Smooth muscle cell (in vitro differentiated cells): ENCODE data around the gene MORC2. TPM values are rescaled to one million over a fixed set of nuclear protein-coding genes. Genes with fewer than 3 reads are reported as not detected.

Experiments used
- DNase-seq: peaks from one replicate; lab custom pipeline; 2025; ENCODE audit not compliant: unreplicated experiment; lab: John Stamatoyannopoulos, UW
- H2AFZ ChIP-seq: fragments of 200-600 bp; sonication (generic); 2 replicates; pipeline ENCODE4 v1.6.0; 2016; ENCODE audit warnings: antibody characterized with exemption, low read depth, mild to moderate bottlenecking
- H3F3A ChIP-seq: fragments of 200-600 bp; sonication (generic); 2 replicates; pipeline ENCODE4 v1.6.0; 2017; ENCODE audit warnings: antibody characterized with exemption, low read depth
- H3K27ac ChIP-seq: fragments of 200-600 bp; sonication (generic); 2 replicates; pipeline ENCODE4 v1.5.1; 2016; ENCODE audit warnings: low read depth, mild to moderate bottlenecking
- H3K27me3 ChIP-seq: fragments of 200-600 bp; sonication (generic); 2 replicates; pipeline ENCODE4 v1.6.1; 2016; ENCODE audit warnings: low read depth, mild to moderate bottlenecking
- H3K36me3 ChIP-seq: fragments of 200-600 bp; sonication (generic); 2 replicates; pipeline ENCODE4 v1.5.1; 2016; ENCODE audit warnings: low read depth
- H3K4me1 ChIP-seq: fragments of 200-600 bp; sonication (generic); 2 replicates; pipeline ENCODE4 v1.5.1; 2016; ENCODE audit warnings: low read depth
- H3K4me2 ChIP-seq: fragments of 200-600 bp; sonication (generic); 2 replicates; pipeline ENCODE4 v1.6.0; 2016; ENCODE audit warnings: mild to moderate bottlenecking
- H3K4me3 ChIP-seq: fragments of 200-600 bp; sonication (generic); 2 replicates; pipeline ENCODE4 v1.5.1; 2016; ENCODE audit warnings: mild to moderate bottlenecking
- H3K79me2 ChIP-seq: fragments of 200-600 bp; sonication (generic); 2 replicates; pipeline ENCODE4 v1.6.0; 2016; ENCODE audit warnings: low read depth, mild to moderate bottlenecking
- H3K9ac ChIP-seq: fragments of 200-600 bp; sonication (generic); 2 replicates; pipeline ENCODE4 v1.6.0; 2016; ENCODE audit warnings: low read depth
- H3K9me3 ChIP-seq: fragments of 200-600 bp; sonication (generic); replicated peaks from 2 replicates; pipeline ENCODE4 v1.5.1; 2016; ENCODE audit warnings: low read depth
- H4K20me1 ChIP-seq: fragments of 200-600 bp; sonication (generic); 2 replicates; pipeline ENCODE4 v1.6.0; 2016; ENCODE audit warnings: low read depth
- WGBS: methylation state at CpG from one replicate; pipeline ENCODE4 v1.1.7; 2016; ENCODE audit warnings: low lambda C conversion rate; 5-methylcytosine and 5-hydroxymethylcytosine counted together
- polyA plus RNA-seq: library from polyadenylated mRNA; unstranded; fragments of >200 nt; fragmentation: Nextera tagmentation; extraction: Ambion mirVana; gene quantifications from 2 replicates; pipeline ENCODE4 v1.2.1, GENCODE V29; 2016
- total RNA-seq: library from RNA; depleted of rRNA; stranded (reverse); fragments of >200 nt; gene quantifications from 2 replicates; pipeline ENCODE4 v1.2.3, GENCODE V29; 2014
- TF ChIP-seq, protein P1 (sequence below): fragments of 200-600 bp; sonication (generic); IDR thresholded peaks from 2 replicates; pipeline ENCODE4 v1.5.1; 2017; ENCODE audit warnings: borderline replicate concordance, mild to moderate bottlenecking, antibody characterized with exemption; ENCODE audit not compliant: insufficient read depth, poor library complexity, severe bottlenecking

Gene MORC2
- total and polyA plus RNA-seq, 2 experiments from 2014 or later: 22.0 to 42.9 TPM

DNA sequence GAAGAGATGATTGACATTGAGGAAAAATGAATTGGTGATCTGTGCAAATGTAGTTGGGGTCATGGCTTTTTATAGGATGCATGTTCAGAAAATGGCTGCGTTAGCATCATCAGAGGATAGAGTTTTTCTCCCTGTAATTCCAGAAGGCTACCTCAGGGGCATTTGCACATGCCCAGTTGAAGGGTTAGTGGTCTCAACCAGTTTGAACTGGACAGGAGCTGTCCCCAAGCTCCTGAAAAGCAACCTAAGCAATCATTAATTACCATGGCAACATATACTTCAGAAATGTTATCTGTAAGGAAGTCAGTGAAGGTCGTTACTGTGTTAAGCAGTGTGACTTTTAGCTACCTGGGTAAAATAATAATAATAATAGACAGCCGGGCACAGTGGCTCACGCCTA is 29.8 kb upstream of the MORC2 start:
- H3K4me3 ChIP-seq: no peak overlapping the region
- no peaks in the 10 kb centered on the region for H3K79me2 ChIP-seq
- 84% methylated on average over 4 of the region's 4 CpGs for WGBS
- H3F3A ChIP-seq: no peaks in the 10 kb centered on the region
- H3K9ac ChIP-seq: no peak overlapping the region
- H3K4me2 ChIP-seq: no peak overlapping the region
- DNase-seq: no peak
- no peaks in the 10 kb centered on the region for H3K27me3 ChIP-seq
- no peak overlapping the region for H3K27ac ChIP-seq
- H3K9me3 ChIP-seq: no peaks in the 10 kb centered on the region
- no peak overlapping the region for H2AFZ ChIP-seq
- H3K36me3 ChIP-seq: no peaks in the 10 kb centered on the region
- TF ChIP-seq, protein P1, sequence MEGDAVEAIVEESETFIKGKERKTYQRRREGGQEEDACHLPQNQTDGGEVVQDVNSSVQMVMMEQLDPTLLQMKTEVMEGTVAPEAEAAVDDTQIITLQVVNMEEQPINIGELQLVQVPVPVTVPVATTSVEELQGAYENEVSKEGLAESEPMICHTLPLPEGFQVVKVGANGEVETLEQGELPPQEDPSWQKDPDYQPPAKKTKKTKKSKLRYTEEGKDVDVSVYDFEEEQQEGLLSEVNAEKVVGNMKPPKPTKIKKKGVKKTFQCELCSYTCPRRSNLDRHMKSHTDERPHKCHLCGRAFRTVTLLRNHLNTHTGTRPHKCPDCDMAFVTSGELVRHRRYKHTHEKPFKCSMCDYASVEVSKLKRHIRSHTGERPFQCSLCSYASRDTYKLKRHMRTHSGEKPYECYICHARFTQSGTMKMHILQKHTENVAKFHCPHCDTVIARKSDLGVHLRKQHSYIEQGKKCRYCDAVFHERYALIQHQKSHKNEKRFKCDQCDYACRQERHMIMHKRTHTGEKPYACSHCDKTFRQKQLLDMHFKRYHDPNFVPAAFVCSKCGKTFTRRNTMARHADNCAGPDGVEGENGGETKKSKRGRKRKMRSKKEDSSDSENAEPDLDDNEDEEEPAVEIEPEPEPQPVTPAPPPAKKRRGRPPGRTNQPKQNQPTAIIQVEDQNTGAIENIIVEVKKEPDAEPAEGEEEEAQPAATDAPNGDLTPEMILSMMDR: no peak
- H4K20me1 ChIP-seq: no peaks in the 10 kb centered on the region
- no peaks in the 10 kb centered on the region for H3K4me1 ChIP-seq

DNA sequence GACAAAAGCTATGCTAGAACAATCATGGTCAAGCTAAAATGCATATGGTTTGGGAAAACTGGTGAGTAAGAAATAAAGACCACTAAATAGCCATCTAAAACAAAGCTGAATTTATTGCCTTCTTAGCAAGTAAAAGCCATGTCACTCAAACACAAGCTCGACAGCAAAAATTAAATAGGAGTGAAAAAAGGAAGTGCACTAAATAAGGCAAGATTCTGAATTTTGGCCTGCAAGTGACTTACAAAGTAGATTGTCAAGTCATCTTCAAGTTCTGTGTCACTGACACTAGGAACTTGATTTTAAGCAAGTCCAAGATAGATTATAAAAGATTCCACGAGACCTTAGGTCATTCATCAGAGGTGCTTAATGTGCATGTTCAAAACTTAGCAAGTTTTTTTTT is 27.9 kb upstream of the MORC2 start:
- TF ChIP-seq, protein P1: no peak
- Histone ChIP-seq H3K4me3 (no peak overlapping the region), H3K27me3 (no peaks in the 10 kb centered on the region), H3K36me3 (no peaks in the 10 kb centered on the region), H3K9me3 (no peaks in the 10 kb centered on the region), H3K4me2 (no peak overlapping the region), H2AFZ (no peak overlapping the region), H3K27ac (no peak overlapping the region), H3K4me1 (no peaks in the 10 kb centered on the region), H4K20me1 (no peaks in the 10 kb centered on the region), H3K9ac (no peak overlapping the region), H3K79me2 (no peaks in the 10 kb centered on the region), H3F3A (no peaks in the 10 kb centered on the region)
- 75% methylated on average over 2 of the region's 2 CpGs for WGBS
- no peak for DNase-seq

DNA sequence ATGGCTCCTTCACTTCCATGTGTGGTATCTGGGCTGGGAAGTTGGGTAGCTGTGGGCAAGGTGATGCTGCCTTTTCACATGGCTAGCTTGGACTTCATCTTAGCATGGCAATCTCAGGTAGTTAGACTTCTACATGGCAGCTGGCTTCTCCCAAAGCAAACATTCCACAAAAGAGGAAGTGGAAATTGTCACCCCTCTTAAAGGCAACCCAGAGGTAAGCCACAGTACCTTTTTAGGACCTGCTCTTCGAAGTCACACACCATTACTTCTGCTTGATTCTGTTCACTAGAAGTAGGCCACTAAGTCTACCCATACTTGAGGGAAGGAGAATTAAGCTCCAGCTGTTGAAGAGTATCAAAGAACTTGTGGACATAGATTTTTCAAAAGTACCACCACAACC is 26.4 kb upstream of the MORC2 start:
- TF ChIP-seq, protein P1: no peak
- Histone ChIP-seq H3K27me3 (no peaks in the 10 kb centered on the region), H3K27ac (no peak overlapping the region), H3K79me2 (no peaks in the 10 kb centered on the region), H3F3A (no peaks in the 10 kb centered on the region), H2AFZ (no peak overlapping the region), H3K9ac (no peak overlapping the region), H3K4me1 (no peaks in the 10 kb centered on the region), H3K36me3 (no peaks in the 10 kb centered on the region), H3K4me2 (no peak overlapping the region), H3K9me3 (no peaks in the 10 kb centered on the region), H3K4me3 (no peak overlapping the region), H4K20me1 (no peaks in the 10 kb centered on the region)
- DNase-seq: no peak
- 80% methylated on average over 1 of the region's 1 CpG for WGBS

DNA sequence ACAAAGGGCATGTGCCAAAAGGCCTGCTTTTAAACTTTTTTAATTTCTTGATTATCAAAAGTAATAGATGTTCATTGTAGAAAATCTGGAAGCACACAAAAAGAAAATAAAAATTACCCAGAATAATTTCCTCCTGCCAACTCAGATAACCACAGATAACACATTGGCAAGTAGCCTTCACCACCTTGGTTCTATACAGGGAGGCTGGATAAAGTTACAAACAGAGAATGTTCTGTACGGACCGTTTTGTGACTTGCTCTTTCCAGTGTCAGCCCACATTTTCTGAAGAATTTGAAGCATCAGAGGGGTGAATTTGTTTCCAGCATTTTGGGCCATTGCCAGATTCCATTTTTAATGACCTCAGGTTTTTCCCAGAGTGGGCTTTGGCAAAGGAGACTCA is 24.0 kb upstream of the MORC2 start:
- Histone ChIP-seq H3K4me2 (no peak overlapping the region), H3K27ac (no peak overlapping the region), H4K20me1 (no peaks in the 10 kb centered on the region), H3K9ac (no peak overlapping the region), H3F3A (no peaks in the 10 kb centered on the region), H3K4me3 (no peak overlapping the region), H3K79me2 (no peaks in the 10 kb centered on the region), H2AFZ (no peak overlapping the region), H3K27me3 (no peaks in the 10 kb centered on the region), H3K4me1 (no peaks in the 10 kb centered on the region), H3K9me3 (no peaks in the 10 kb centered on the region), H3K36me3 (no peaks in the 10 kb centered on the region)
- DNase-seq: no peak
- TF ChIP-seq, protein P1: no peak
- WGBS: 74% methylated on average over 2 of the region's 2 CpGs
